IMR-90 (cell line): ENCODE results near the gene C1orf167. TPM values are rescaled to one million over a fixed set of nuclear protein-coding genes. Genes with fewer than 3 reads are reported as not detected.

Source experiments
- ATAC-seq: fragments of 200-7000 bp; cut with Tn5 transposase; 2 replicates; pipeline ENCODE4 v1.9.1; 2020; ENCODE audit warnings: low read depth, mild to moderate bottlenecking, moderate library complexity
- BruUV-seq: library from RNA; stranded (reverse); fragments of 400-500 nt; replicated peaks from 2 replicates; lab custom pipeline; 2021; lab: Mats Ljungman, UMichigan
- CTCF ChIA-PET: fragments of 300-600 bp; formaldehyde crosslinking; extraction: SDS; loops from one replicate; lab custom pipeline; 2021; ENCODE audit warnings: antibody characterized with exemption; lab: Yijun Ruan, JAX
- POLR2A ChIA-PET: fragments of 300-600 bp; sonication (Branson Sonifier 250); formaldehyde crosslinking; loops from one replicate; lab custom pipeline; 2022; ENCODE audit warnings: antibody characterized with exemption; ENCODE audit not compliant: unreplicated experiment; lab: Charles Lee
- DNase-seq: peaks from one replicate; pipeline ENCODE4 v3.0.0; 2013
- H2AFZ ChIP-seq: replicated peaks from 2 replicates; pipeline ENCODE3; 2013; ENCODE audit warnings: low read length, mild to moderate bottlenecking; ENCODE audit not compliant: poor library complexity
- H2AK5ac ChIP-seq: 2 replicates; pipeline ENCODE4 v1.6.1; 2013; ENCODE audit warnings: low read depth, low read length, inconsistent platforms
- H2AK9ac ChIP-seq: replicated peaks from 2 replicates; pipeline ENCODE3; 2013; ENCODE audit warnings: mild to moderate bottlenecking, low read depth, low read length, moderate library complexity; ENCODE audit not compliant: poor library complexity
- H2BK120ac ChIP-seq: 2 replicates; pipeline ENCODE4 v1.6.1; 2013; ENCODE audit warnings: low read depth, low read length, inconsistent platforms
- H2BK15ac ChIP-seq: 3 replicates; pipeline ENCODE4 v1.6.1; 2013; ENCODE audit warnings: low read depth, low read length, inconsistent platforms
- H2BK20ac ChIP-seq: 2 replicates; pipeline ENCODE4 v1.6.1; 2013; ENCODE audit warnings: low read depth, mild to moderate bottlenecking, inconsistent platforms, low read length, moderate library complexity
- H2BK5ac ChIP-seq: 2 replicates; pipeline ENCODE4 v1.6.1; 2013; ENCODE audit warnings: mild to moderate bottlenecking, low read depth, low read length, inconsistent platforms; ENCODE audit not compliant: poor library complexity, severe bottlenecking
- H3K14ac ChIP-seq: replicated peaks from 2 replicates; pipeline ENCODE4 v1.6.1; 2013; ENCODE audit warnings: low read depth, low read length, inconsistent platforms
- H3K18ac ChIP-seq: 2 replicates; pipeline ENCODE4 v1.6.1; 2013; ENCODE audit warnings: low read depth, low read length, control low read depth
- H3K23ac ChIP-seq: 2 replicates; pipeline ENCODE4 v1.6.1; 2013; ENCODE audit warnings: low read depth, low read length, inconsistent platforms
- H3K27ac ChIP-seq: 2 replicates; pipeline ENCODE4 v1.5.1; 2013; ENCODE audit warnings: mild to moderate bottlenecking, control low read depth, low read length; ENCODE audit not compliant: insufficient read depth
- H3K27me3 ChIP-seq: 2 replicates; pipeline ENCODE4 v1.6.1; 2013; ENCODE audit warnings: low read length; ENCODE audit not compliant: control insufficient read depth, insufficient read depth
- H3K36me3 ChIP-seq: 2 replicates; pipeline ENCODE4 v1.6.1; 2013; ENCODE audit warnings: low read length, mixed read lengths; ENCODE audit not compliant: control insufficient read depth, insufficient read depth
- H3K4ac ChIP-seq: 2 replicates; pipeline ENCODE4 v1.6.1; 2013; ENCODE audit warnings: low read depth, low read length, inconsistent platforms
- H3K4me1 ChIP-seq: 2 replicates; pipeline ENCODE4 v1.6.1; 2013; ENCODE audit warnings: low read length, mixed read lengths; ENCODE audit not compliant: control insufficient read depth, insufficient read depth
- H3K4me2 ChIP-seq: 2 replicates; pipeline ENCODE4 v1.6.1; 2013; ENCODE audit warnings: low read depth, mild to moderate bottlenecking, control low read depth, low read length, moderate library complexity
- H3K4me3 ChIP-seq: 2 replicates; pipeline ENCODE4 v1.5.1; 2013; ENCODE audit warnings: low read depth, mild to moderate bottlenecking, control low read depth, low read length, moderate library complexity; ENCODE audit not compliant: insufficient read depth
- H3K56ac ChIP-seq: 2 replicates; pipeline ENCODE4 v1.6.1; 2013; ENCODE audit warnings: low read length, inconsistent platforms; ENCODE audit not compliant: insufficient read depth; ENCODE audit errors: extremely low read depth
- H3K79me1 ChIP-seq, 2 experiments: 2 replicates each; pipeline ENCODE4 v1.6.1; 2013; ENCODE audit warnings: low read length in 2 of 2, inconsistent platforms in 1 of 2, low read depth in 1 of 2
- H3K9ac ChIP-seq: 2 replicates; pipeline ENCODE4 v1.6.1; 2013; ENCODE audit warnings: low read depth, low read length, control low read depth
- H3K9me1 ChIP-seq: 2 replicates; pipeline ENCODE4 v1.6.1; 2013; ENCODE audit warnings: low read length, inconsistent platforms; ENCODE audit not compliant: insufficient read depth
- H3K9me3 ChIP-seq: 2 replicates; pipeline ENCODE4 v1.6.1; 2013; ENCODE audit warnings: low read length; ENCODE audit not compliant: control insufficient read depth, insufficient read depth
- H4K20me1 ChIP-seq: 2 replicates; pipeline ENCODE4 v1.6.1; 2013; ENCODE audit warnings: low read length, inconsistent platforms; ENCODE audit not compliant: insufficient read depth
- H4K5ac ChIP-seq: 2 replicates; pipeline ENCODE4 v1.6.1; 2013; ENCODE audit warnings: mild to moderate bottlenecking, low read depth, low read length, control low read depth
- H4K8ac ChIP-seq, 2 experiments: 2 replicates each; pipeline ENCODE4 v1.6.1; 2013; ENCODE audit warnings: low read depth in 2 of 2, low read length in 2 of 2, control low read depth in 1 of 2, inconsistent platforms in 1 of 2
- H4K91ac ChIP-seq: 2 replicates; pipeline ENCODE4 v1.6.1; 2013; ENCODE audit warnings: low read depth, low read length, inconsistent platforms; ENCODE audit not compliant: insufficient read depth
- BHLHE40 ChIP-seq: fragments of 150-350 bp; IDR thresholded peaks from 2 replicates; pipeline ENCODE4 v1.6.1; 2016; ENCODE audit warnings: mild to moderate bottlenecking, low read depth, low read length
- CEBPB ChIP-seq: IDR thresholded peaks from 2 replicates; pipeline ENCODE4 v1.6.1; 2012; ENCODE audit warnings: low read depth, low read length, improper control_type of control experiment
- CHD1 ChIP-seq: IDR thresholded peaks from 2 replicates; pipeline ENCODE4 v1.6.1; 2012; ENCODE audit warnings: low read depth, low read length, improper control_type of control experiment
- FOS ChIP-seq: fragments of 150-350 bp; IDR thresholded peaks from 2 replicates; pipeline ENCODE4 v1.6.1; 2016; ENCODE audit warnings: low read depth, low read length
- MAFK ChIP-seq: IDR thresholded peaks from 2 replicates; pipeline ENCODE4 v1.6.1; 2012; ENCODE audit warnings: low read depth, low read length, improper control_type of control experiment
- MAZ ChIP-seq: IDR thresholded peaks from 2 replicates; pipeline ENCODE4 v1.6.1; 2012; ENCODE audit warnings: low read depth, mild to moderate bottlenecking, low read length, improper control_type of control experiment, moderate library complexity, borderline replicate concordance
- MXI1 ChIP-seq: IDR thresholded peaks from 2 replicates; pipeline ENCODE4 v1.6.1; 2012; ENCODE audit warnings: low read depth, mild to moderate bottlenecking, low read length, moderate library complexity, borderline replicate concordance
- NFE2L2 ChIP-seq: fragments of 150-350 bp; IDR thresholded peaks from 2 replicates; pipeline ENCODE4 v1.6.1; 2016; ENCODE audit warnings: low read depth, mild to moderate bottlenecking, low read length
- POLR2A ChIP-seq: IDR thresholded peaks from 2 replicates; pipeline ENCODE4 v1.6.1; 2012; ENCODE audit warnings: mild to moderate bottlenecking, low read depth, low read length
- RAD21 ChIP-seq: IDR thresholded peaks from 2 replicates; pipeline ENCODE4 v1.6.1; 2012; ENCODE audit warnings: low read length, improper control_type of control experiment
- RCOR1 ChIP-seq: IDR thresholded peaks from 2 replicates; pipeline ENCODE4 v1.6.1; 2012; ENCODE audit warnings: mild to moderate bottlenecking, low read length, improper control_type of control experiment; ENCODE audit not compliant: insufficient replicate concordance
- RFX5 ChIP-seq: IDR thresholded peaks from 2 replicates; pipeline ENCODE4 v1.8.0; 2012; ENCODE audit warnings: low read depth, mild to moderate bottlenecking, low read length, moderate library complexity
- SMC3 ChIP-seq: fragments of 150-350 bp; IDR thresholded peaks from 2 replicates; pipeline ENCODE4 v1.6.1; 2016; ENCODE audit warnings: low read depth, mild to moderate bottlenecking, antibody characterized with exemption, low read length, moderate library complexity
- USF2 ChIP-seq: fragments of 150-350 bp; IDR thresholded peaks from 2 replicates; pipeline ENCODE4 v1.6.1; 2017; ENCODE audit warnings: mild to moderate bottlenecking, antibody characterized with exemption, low read length, low read depth
- WGBS, 2 experiments: methylation state at CpG; one replicate each; pipeline versions ENCODE4 v1.1.5 to v1.1.7; 2013; ENCODE audit warnings: missing lambda C conversion rate in 2 of 2; ENCODE audit not compliant: insufficient read length in 1 of 2; ENCODE audit errors: extremely low coverage in 2 of 2; 5-methylcytosine and 5-hydroxymethylcytosine counted together
- dilution Hi-C: fragments of 300-500 bp; cut with HindIII; formaldehyde crosslinking; loops from one replicate; pipeline ENCODE4 v1.14.3; 2018; ENCODE audit warnings: low sequenced_read_pairs; ENCODE audit not compliant: unreplicated experiment
- in situ Hi-C: fragments of 300-500 bp; cut with MboI; formaldehyde crosslinking; loops from 3 replicates; pipeline ENCODE4 v1.14.3; 2019; ENCODE audit warnings: low sequenced_read_pairs, inconsistent platforms, mixed read lengths
- intact Hi-C: fragments of 100-400 bp; cut with micrococcal nuclease; formaldehyde crosslinking; loops from 2 replicates; pipeline ENCODE4 v1.10.0; 2022
- polyA plus RNA-seq, 3 experiments: library from polyadenylated mRNA; depleted of rRNA; stranded (reverse); fragments of >200 nt; gene quantifications; 2 replicates each; pipeline ENCODE4 v1.2.3, GENCODE V29; 2012; ENCODE audit warnings: low replicate concordance in 1 of 3
- total RNA-seq: library from RNA; depleted of rRNA; stranded (reverse); fragments of >200 nt; gene quantifications from 2 replicates; pipeline ENCODE4 v1.2.3, GENCODE V29; 2012
- TF ChIP-seq, protein P1 (sequence below): conservative IDR thresholded peaks from 2 replicates; pipeline ENCODE4 v1.5.1; 2012; ENCODE audit warnings: mild to moderate bottlenecking, low read depth, low read length, improper control_type of control experiment
- TF ChIP-seq, protein P2 (sequence below): fragments of 150-350 bp; IDR thresholded peaks from 2 replicates; pipeline ENCODE4 v1.6.1; 2016; ENCODE audit warnings: low read depth, mild to moderate bottlenecking, low read length, moderate library complexity, borderline replicate concordance

C1orf167 gene
- total and polyA plus RNA-seq, 2 of the 4 experiments (the other 2 are of a cell fraction) = under 0.01 to 0.15 TPM

GRCh38 chr1:11779715-11780379, 17.9 kb downstream of the C1orf167 start:
- dilution Hi-C loops = no loop called here
- no peak overlapping the region for H4K8ac ChIP-seq
- WGBS, 2 experiments = 66% methylated on average over 6 of the region's 13 CpGs; no CpG with 5 or more reads in 1 of the 2 experiments
- TF ChIP-seq BHLHE40 = no peak
- no peak for TF ChIP-seq RAD21
- TF ChIP-seq, protein P1, sequence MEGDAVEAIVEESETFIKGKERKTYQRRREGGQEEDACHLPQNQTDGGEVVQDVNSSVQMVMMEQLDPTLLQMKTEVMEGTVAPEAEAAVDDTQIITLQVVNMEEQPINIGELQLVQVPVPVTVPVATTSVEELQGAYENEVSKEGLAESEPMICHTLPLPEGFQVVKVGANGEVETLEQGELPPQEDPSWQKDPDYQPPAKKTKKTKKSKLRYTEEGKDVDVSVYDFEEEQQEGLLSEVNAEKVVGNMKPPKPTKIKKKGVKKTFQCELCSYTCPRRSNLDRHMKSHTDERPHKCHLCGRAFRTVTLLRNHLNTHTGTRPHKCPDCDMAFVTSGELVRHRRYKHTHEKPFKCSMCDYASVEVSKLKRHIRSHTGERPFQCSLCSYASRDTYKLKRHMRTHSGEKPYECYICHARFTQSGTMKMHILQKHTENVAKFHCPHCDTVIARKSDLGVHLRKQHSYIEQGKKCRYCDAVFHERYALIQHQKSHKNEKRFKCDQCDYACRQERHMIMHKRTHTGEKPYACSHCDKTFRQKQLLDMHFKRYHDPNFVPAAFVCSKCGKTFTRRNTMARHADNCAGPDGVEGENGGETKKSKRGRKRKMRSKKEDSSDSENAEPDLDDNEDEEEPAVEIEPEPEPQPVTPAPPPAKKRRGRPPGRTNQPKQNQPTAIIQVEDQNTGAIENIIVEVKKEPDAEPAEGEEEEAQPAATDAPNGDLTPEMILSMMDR = no peak
- TF ChIP-seq, protein P2, sequence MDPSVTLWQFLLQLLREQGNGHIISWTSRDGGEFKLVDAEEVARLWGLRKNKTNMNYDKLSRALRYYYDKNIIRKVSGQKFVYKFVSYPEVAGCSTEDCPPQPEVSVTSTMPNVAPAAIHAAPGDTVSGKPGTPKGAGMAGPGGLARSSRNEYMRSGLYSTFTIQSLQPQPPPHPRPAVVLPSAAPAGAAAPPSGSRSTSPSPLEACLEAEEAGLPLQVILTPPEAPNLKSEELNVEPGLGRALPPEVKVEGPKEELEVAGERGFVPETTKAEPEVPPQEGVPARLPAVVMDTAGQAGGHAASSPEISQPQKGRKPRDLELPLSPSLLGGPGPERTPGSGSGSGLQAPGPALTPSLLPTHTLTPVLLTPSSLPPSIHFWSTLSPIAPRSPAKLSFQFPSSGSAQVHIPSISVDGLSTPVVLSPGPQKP = no peak
- TF ChIP-seq MAZ = no peak
- no peak for TF ChIP-seq MAFK
- no peak for TF ChIP-seq SMC3
- no peak for TF ChIP-seq FOS
- TF ChIP-seq POLR2A = no peak
- TF ChIP-seq CEBPB = no peak
- no peak for TF ChIP-seq RFX5
- TF ChIP-seq RCOR1 = no peak
- TF ChIP-seq NFE2L2 = no peak
- no peak for TF ChIP-seq MXI1
- TF ChIP-seq USF2 = no peak
- TF ChIP-seq CHD1 = no peak
- no peak overlapping the region for H3K18ac ChIP-seq
- H2AK5ac ChIP-seq = no peak overlapping the region
- no peaks in the 10 kb centered on the region; the same call in 1 of the 2 replicates for H3K27me3 ChIP-seq
- in situ Hi-C loops = no loop called here
- ChIA-PET CTCF (no interaction called here), POLR2A (no interaction called here)
- H3K56ac ChIP-seq = no peak overlapping the region
- H2BK15ac ChIP-seq = no peak overlapping the region
- ATAC-seq (no peak), DNase-seq (no peak)
- H4K20me1 ChIP-seq = no peaks in the 10 kb centered on the region
- no peak overlapping the region for H2BK5ac ChIP-seq
- no peak overlapping the region for H4K91ac ChIP-seq
- H2BK20ac ChIP-seq = no peak overlapping the region
- no peak overlapping the region for H3K27ac ChIP-seq
- H3K36me3 ChIP-seq = no peaks in the 10 kb centered on the region
- H3K4me3 ChIP-seq = no peak overlapping the region
- intact Hi-C loops = no loop called here
- peak overlapping the region; percentile 13 for H2AK9ac ChIP-seq
- no peak overlapping the region for H3K9ac ChIP-seq
- H3K4me1 ChIP-seq = peaks cover 3% of the 10 kb centered on the region; the same call in 1 of the 2 replicates
- H3K79me1 ChIP-seq = no peaks in the 10 kb centered on the region
- no peak overlapping the region for H3K4ac ChIP-seq
- H3K9me1 ChIP-seq = no peaks in the 10 kb centered on the region
- BruUV-seq = no TSS peak
- H2BK120ac ChIP-seq = no peak overlapping the region
- H2AFZ ChIP-seq = no peak overlapping the region
- no peak overlapping the region for H3K4me2 ChIP-seq
- H3K9me3 ChIP-seq = no peaks in the 10 kb centered on the region
- no peak overlapping the region for H4K5ac ChIP-seq
- no peak overlapping the region for H3K23ac ChIP-seq
- H3K14ac ChIP-seq = no peak overlapping the region
